Endothelial cell (in vitro differentiated cells): ENCODE measurements around the gene PROP1. TPM values are rescaled to one million over a fixed set of nuclear protein-coding genes. Genes with fewer than 3 reads are reported as not detected.

Experiments
- DNase-seq: peaks from one replicate; pipeline ENCODE4 v3.0.0; 2021; ENCODE audit warnings: low spot score
- H3K27ac Mint-ChIP-seq: one replicate; pipeline ENCODE4 v1.8.0; 2021; ENCODE audit warnings: mixed read lengths, inconsistent platforms; ENCODE audit not compliant: unreplicated experiment
- H3K27me3 Mint-ChIP-seq: one replicate; pipeline ENCODE4 v1.8.0; 2021; ENCODE audit warnings: mild to moderate bottlenecking, moderate library complexity, mixed read lengths, inconsistent platforms; ENCODE audit not compliant: unreplicated experiment
- H3K36me3 Mint-ChIP-seq: one replicate; pipeline ENCODE4 v1.8.0; 2021; ENCODE audit warnings: mild to moderate bottlenecking, low read depth, mixed read lengths, inconsistent platforms; ENCODE audit not compliant: unreplicated experiment
- H3K4me1 Mint-ChIP-seq: one replicate; pipeline ENCODE4 v1.8.0; 2021; ENCODE audit warnings: mild to moderate bottlenecking, mixed read lengths, inconsistent platforms; ENCODE audit not compliant: unreplicated experiment
- H3K4me3 Mint-ChIP-seq: one replicate; pipeline ENCODE4 v1.8.0; 2021; ENCODE audit warnings: mild to moderate bottlenecking, mixed read lengths, inconsistent platforms; ENCODE audit not compliant: unreplicated experiment
- H3K9me3 Mint-ChIP-seq: one replicate; pipeline ENCODE4 v1.8.0; 2021; ENCODE audit warnings: mixed read lengths, inconsistent platforms; ENCODE audit not compliant: unreplicated experiment
- CTCF ChIP-seq: fragments of 200-600 bp; sonication (generic); IDR thresholded peaks from one replicate; pipeline ENCODE4 v1.5.0; 2021; ENCODE audit warnings: antibody characterized with exemption; ENCODE audit not compliant: unreplicated experiment
- total RNA-seq: library from RNA; stranded (reverse); fragmentation: NEBNext Ultra II Directional; extraction: Animal tissue kit (Norgen Biotek cat#: 25700); gene quantifications from one replicate; pipeline ENCODE4 v1.2.1, GENCODE V29; 2021; ENCODE audit not compliant: unreplicated experiment

The PROP1 gene
- total RNA-seq, 1 donor from 2014 or later, result not detected

- Mint-ChIP-seq H3K27ac (no peak overlapping the region), H3K9me3 (no peaks in the 10 kb centered on the region), H3K4me1 (peaks cover 9% of the 10 kb centered on the region), H3K36me3 (peaks cover 4% of the 10 kb centered on the region), H3K4me3 (no peak overlapping the region), H3K27me3 (peaks cover 23% of the 10 kb centered on the region)
- DNase-seq, result no peak
- no peak for TF ChIP-seq CTCF
These were observed 12.1 kb downstream of the PROP1 start for GRCh38 chr5:177983763-177984583.

- TF ChIP-seq CTCF, result no peak
- no peak overlapping the region for H3K4me3 Mint-ChIP-seq
- peaks cover 4% of the 10 kb centered on the region for H3K36me3 Mint-ChIP-seq
- no peak for DNase-seq
- H3K4me1 Mint-ChIP-seq, result peaks cover 9% of the 10 kb centered on the region
- no peak overlapping the region for H3K27ac Mint-ChIP-seq
- no peaks in the 10 kb centered on the region for H3K9me3 Mint-ChIP-seq
- H3K27me3 Mint-ChIP-seq, result peaks cover 27% of the 10 kb centered on the region
These were observed 13.1 kb downstream of the PROP1 start for GRCh38 chr5:177982956-177983355.

- Mint-ChIP-seq H3K36me3 (peaks cover 4% of the 10 kb centered on the region), H3K27ac (no peak overlapping the region), H3K4me1 (peaks cover 9% of the 10 kb centered on the region), H3K4me3 (no peak overlapping the region), H3K27me3 (peaks cover 27% of the 10 kb centered on the region), H3K9me3 (no peaks in the 10 kb centered on the region)
- DNase-seq, result no peak
- TF ChIP-seq CTCF, result no peak
These were observed 13.8 kb downstream of the PROP1 start for GRCh38 chr5:177982072-177982727.

- Mint-ChIP-seq H3K27ac (peak overlapping the region; percentile 44), H3K27me3 (peaks cover 27% of the 10 kb centered on the region), H3K4me3 (peak overlapping the region; percentile 49), H3K36me3 (peaks cover 4% of the 10 kb centered on the region), H3K9me3 (no peaks in the 10 kb centered on the region), H3K4me1 (peaks cover 9% of the 10 kb centered on the region)
- TF ChIP-seq CTCF, result no peak
- no peak for DNase-seq
These were observed 14.6 kb downstream of the PROP1 start for GRCh38 chr5:177981296-177982071.
